ENCODE data around the gene AEBP1.

AEBP1 gene

GRCh38 chr7:44158096-44158872 is 54.1 kb downstream of the AEBP1 start:
- no peak for DNase-seq

- no peak for DNase-seq
These were observed 54.9 kb downstream of the AEBP1 start for GRCh38 chr7:44158873-44159631.

- no peak for DNase-seq
These were observed 55.9 kb downstream of the AEBP1 start for GRCh38 chr7:44159824-44160630.

- DNase-seq: no peak
These were observed 57.2 kb downstream of the AEBP1 start for GRCh38 chr7:44161371-44161770.

GRCh38 chr7:44162179-44162578 is 58.0 kb downstream of the AEBP1 start:
- no peak for DNase-seq

GRCh38 chr7:44162785-44163395 is 58.7 kb downstream of the AEBP1 start:
- no peak for DNase-seq

- peak; percentile 84 for DNase-seq
These were observed 59.4 kb downstream of the AEBP1 start for GRCh38 chr7:44163591-44163990.
